LNCaP clone FGC (cell line): Measurements from ENCODE around the gene PPP3CB.

Experiments
- DNase-seq: peaks from one replicate; pipeline ENCODE4 v3.0.0-alpha.2; 2011; ENCODE audit warnings: low read depth
- H3K4me3 ChIP-seq: 2 replicates; pipeline ENCODE4 v1.5.1; 2011; ENCODE audit warnings: mild to moderate bottlenecking, low read depth, low read length, control low read depth
- TF ChIP-seq, protein P1 (sequence below): IDR thresholded peaks from 2 replicates; pipeline ENCODE4 v1.5.1; 2012; ENCODE audit warnings: mild to moderate bottlenecking; ENCODE audit not compliant: control insufficient read depth, insufficient read depth; ENCODE audit errors: extremely low read depth

The PPP3CB gene

GRCh38 chr10:73495884-73496674 lies at the start of gene PPP3CB:
Gene PPP3CB (minus strand): TSS chr10:73496024. CDS start chr10:73495889, 135 bp downstream.
- DNase-seq = peak; percentile 89
- TF ChIP-seq, protein P1, sequence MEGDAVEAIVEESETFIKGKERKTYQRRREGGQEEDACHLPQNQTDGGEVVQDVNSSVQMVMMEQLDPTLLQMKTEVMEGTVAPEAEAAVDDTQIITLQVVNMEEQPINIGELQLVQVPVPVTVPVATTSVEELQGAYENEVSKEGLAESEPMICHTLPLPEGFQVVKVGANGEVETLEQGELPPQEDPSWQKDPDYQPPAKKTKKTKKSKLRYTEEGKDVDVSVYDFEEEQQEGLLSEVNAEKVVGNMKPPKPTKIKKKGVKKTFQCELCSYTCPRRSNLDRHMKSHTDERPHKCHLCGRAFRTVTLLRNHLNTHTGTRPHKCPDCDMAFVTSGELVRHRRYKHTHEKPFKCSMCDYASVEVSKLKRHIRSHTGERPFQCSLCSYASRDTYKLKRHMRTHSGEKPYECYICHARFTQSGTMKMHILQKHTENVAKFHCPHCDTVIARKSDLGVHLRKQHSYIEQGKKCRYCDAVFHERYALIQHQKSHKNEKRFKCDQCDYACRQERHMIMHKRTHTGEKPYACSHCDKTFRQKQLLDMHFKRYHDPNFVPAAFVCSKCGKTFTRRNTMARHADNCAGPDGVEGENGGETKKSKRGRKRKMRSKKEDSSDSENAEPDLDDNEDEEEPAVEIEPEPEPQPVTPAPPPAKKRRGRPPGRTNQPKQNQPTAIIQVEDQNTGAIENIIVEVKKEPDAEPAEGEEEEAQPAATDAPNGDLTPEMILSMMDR = no peak
- peak within 1 kb of the TSS; percentile 84 for H3K4me3 ChIP-seq

DNA sequence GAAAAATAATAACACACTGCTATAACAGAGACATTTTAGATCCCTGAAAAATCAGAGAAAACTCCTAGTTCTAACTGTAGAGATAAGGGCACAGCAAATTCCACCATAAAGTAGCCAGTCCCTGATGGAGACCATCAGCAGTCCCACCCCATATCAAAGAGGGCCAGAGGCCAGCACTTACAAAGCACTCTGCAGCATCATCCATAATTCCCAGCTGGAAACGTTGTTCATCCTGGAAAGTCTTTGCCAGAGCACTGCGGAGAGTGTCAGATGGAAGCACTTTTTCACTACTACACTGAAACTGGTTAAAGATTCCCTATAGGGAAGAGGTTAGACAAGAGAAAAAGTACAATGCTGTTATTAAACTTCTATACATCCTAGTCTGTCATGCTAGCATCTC lies 49.5 kb upstream of the PPP3CB start:
- no peak for DNase-seq
- TF ChIP-seq, protein P1 = no peak
- H3K4me3 ChIP-seq = no peak overlapping the region

DNA sequence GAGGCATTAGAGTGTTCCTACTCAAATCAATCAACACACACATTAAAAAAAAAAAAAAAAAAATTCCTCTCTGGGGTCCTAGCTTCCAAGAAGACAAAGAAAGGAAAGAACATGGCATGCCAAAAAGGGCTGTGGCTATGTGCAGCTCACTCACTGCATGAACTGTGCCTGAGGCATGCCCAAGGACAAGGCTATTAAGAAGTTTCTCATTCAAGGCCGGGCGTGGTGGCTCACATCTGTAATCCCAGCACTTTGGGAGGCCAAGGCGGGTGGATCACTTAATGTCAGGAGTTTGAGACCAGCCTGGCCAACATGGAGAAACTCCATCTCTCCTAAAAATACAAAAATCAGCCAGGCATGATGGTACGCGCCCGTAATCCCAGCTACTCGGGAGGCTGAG lies 41.9 kb upstream of the PPP3CB start:
- no peak for DNase-seq
- H3K4me3 ChIP-seq = no peak overlapping the region
- TF ChIP-seq, protein P1 = no peak

DNA sequence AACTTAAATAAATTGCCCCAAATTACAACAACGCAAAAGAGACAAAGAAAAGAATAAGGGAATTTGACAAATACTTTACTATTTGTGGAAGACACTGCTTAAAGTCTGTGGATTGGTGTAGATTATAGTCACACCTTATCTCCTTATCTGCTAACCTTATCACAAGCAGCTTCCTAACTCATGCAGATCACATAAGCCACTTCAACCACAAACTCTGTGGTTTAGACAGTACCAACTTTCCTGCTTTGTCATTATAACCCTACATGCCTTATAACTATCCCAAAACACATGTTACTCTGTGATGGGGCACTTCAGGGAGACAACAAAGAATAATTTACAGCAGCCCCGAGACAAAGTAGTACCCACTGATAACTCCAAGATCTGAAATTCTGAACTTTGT lies 41.5 kb upstream of the PPP3CB start:
- no peak for DNase-seq

GRCh38 chr10:73534857-73535256 lies 39.0 kb upstream of the PPP3CB start:
- H3K4me3 ChIP-seq = no peak overlapping the region
- TF ChIP-seq, protein P1 = no peak
- no peak for DNase-seq

More for the DNA sequence above, 41.5 kb upstream of the PPP3CB start:
- TF ChIP-seq, protein P1 = no peak
- no peak overlapping the region for H3K4me3 ChIP-seq

DNA sequence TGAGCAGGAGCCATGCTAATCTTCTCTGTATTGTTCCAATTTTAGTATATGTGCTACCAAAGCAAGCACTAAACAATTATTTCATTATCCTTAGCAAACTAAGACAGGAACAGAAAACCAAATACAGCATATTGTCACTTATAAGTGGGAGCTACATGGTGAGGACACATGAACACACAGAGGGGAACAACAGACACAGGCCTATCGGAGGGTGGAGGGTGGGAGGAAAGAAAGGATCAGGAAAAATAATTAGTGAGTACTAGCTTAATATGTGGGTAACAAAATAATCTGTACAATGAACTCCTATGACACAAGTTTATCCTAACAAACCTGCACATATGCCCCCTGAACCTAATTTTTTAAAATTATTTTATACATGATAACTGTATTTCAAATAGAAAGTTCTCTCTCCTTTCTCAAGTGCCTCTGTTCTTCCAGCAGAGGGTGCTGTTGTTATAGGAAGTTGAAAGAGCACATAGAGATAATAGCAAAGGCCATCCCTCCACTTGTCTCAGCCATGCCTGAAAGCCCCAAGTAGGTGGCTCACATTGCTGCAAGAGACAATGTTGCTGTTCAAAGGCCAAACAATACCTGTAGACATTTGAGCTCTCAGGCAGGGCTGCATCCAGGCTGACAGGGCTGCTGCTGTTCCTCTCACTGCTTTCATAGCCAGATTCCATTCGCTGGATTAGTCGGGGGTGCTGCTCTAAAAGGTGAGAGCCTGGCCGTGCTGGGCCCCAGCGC lies 33.4 kb upstream of the PPP3CB start:
- DNase-seq = peak; percentile 53
- no peak overlapping the region for H3K4me3 ChIP-seq
- TF ChIP-seq, protein P1 = peak; percentile 65
